Measurements from ENCODE around the gene BRPF1.
A peak's percentile ranks its signal among the peaks of the same experiment; 100 is the strongest.

Gene BRPF1

GRCh38 chr3:9791790-9792404 is 60.4 kb downstream of the BRPF1 start:
- DNase-seq, result no peak

GRCh38 chr3:9792405-9793160 is 61.0 kb downstream of the BRPF1 start, which contains the start of the genes ARPC4 and TADA3:
TSS of gene ARPC4 (plus strand) at chr3:9793082. CDS start at chr3:9793122, 40 bp downstream.
TSS of gene TADA3 (minus strand) at chr3:9792473. CDS start at chr3:9791466, 1,007 bp downstream.
- DNase-seq, result peak; percentile 98

- peak; percentile 38 for DNase-seq
These were observed 61.7 kb downstream of the BRPF1 start for GRCh38 chr3:9793161-9793781.

- DNase-seq, result no peak
These were observed 62.9 kb downstream of the BRPF1 start for GRCh38 chr3:9794400-9794799.

- DNase-seq, result no peak
These were observed 63.7 kb downstream of the BRPF1 start for GRCh38 chr3:9795207-9795606.

GRCh38 chr3:9797196-9797945 is 65.8 kb downstream of the BRPF1 start:
- no peak for DNase-seq
